ENCODE results near the gene SPIRE1.

DNA sequence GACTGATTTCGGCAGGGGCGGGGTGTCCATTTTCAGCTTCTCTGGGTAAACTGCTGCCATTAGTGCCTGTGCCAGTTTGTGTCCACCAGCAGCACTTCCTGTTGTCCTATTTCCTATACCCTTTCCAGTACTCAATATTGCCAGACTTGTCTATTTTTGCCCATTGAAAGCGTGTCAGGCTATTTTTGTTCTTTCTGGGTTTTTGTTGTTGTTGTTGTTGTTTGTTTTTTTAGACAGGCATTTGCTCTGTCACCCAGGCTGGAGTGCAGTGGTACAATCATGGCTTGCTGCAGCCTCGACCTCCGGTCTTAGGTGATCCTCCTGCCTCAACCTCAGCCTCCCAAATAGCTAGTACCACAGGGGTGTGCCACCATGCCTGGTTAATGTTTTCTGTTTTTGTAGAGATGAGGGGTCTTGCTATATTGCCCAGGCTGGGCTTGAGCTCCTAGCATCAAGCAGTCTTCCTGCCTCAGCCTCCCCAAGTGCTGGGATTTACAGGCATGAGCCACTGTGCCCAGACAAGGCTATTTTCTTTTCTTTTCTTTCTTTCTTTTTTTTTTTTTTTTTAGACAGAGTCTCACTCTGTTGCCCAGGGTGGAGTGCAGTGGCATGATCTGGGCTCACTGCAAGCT lies 241.7 kb downstream of the SPIRE1 start:
- TF ChIP-seq EZH2phosphoT487 (IDR thresholded peaks at IDR 0.05; ENCODE audit: borderline replicate concordance, low read depth, low read length) = no peak
- no peak for TF ChIP-seq CTCF (conservative IDR thresholded peaks at IDR 0.05; ENCODE audit: low read length)
